Glutamatergic neuron (in vitro differentiated cells): ENCODE data around the gene TLL2. TPM values are rescaled to one million over a fixed set of nuclear protein-coding genes. Genes with fewer than 3 reads are reported as not detected.
"Not testable (repeated sequence)": the region's sequence is repeated elsewhere in the genome, so short reads cannot be mapped to it uniquely, and the experiment has no call there.

ENCODE experiments used
- DNase-seq: peaks from one replicate; pipeline ENCODE4 v3.0.0; 2022
- H3K27ac Mint-ChIP-seq: one replicate; pipeline ENCODE4 v1.8.0; 2020; ENCODE audit warnings: mild to moderate bottlenecking, mixed read lengths, inconsistent platforms; ENCODE audit not compliant: unreplicated experiment
- H3K27me3 Mint-ChIP-seq: one replicate; pipeline ENCODE4 v1.8.0; 2020; ENCODE audit warnings: mild to moderate bottlenecking, moderate library complexity, mixed read lengths, inconsistent platforms; ENCODE audit not compliant: unreplicated experiment
- H3K36me3 Mint-ChIP-seq: one replicate; pipeline ENCODE4 v1.8.0; 2020; ENCODE audit warnings: mild to moderate bottlenecking, mixed read lengths, inconsistent platforms; ENCODE audit not compliant: unreplicated experiment
- H3K4me1 Mint-ChIP-seq: one replicate; pipeline ENCODE4 v1.8.0; 2020; ENCODE audit warnings: mild to moderate bottlenecking, low read depth, mixed read lengths, inconsistent platforms; ENCODE audit not compliant: unreplicated experiment
- H3K4me3 Mint-ChIP-seq: one replicate; pipeline ENCODE4 v1.8.0; 2020; ENCODE audit warnings: mild to moderate bottlenecking, mixed read lengths, inconsistent platforms; ENCODE audit not compliant: unreplicated experiment
- H3K9me3 Mint-ChIP-seq: one replicate; pipeline ENCODE4 v1.8.0; 2020; ENCODE audit warnings: mild to moderate bottlenecking, moderate library complexity, mixed read lengths, inconsistent platforms; ENCODE audit not compliant: unreplicated experiment
- CTCF ChIP-seq: fragments of 200-600 bp; sonication (generic); IDR thresholded peaks from one replicate; pipeline ENCODE4 v1.5.0; 2021; ENCODE audit not compliant: partially characterized antibody, unreplicated experiment
- total RNA-seq: library from RNA; stranded (reverse); fragmentation: NEBNext Ultra II Directional; extraction: Animal tissue kit (Norgen Biotek cat#: 25700); gene quantifications from one replicate; pipeline ENCODE4 v1.2.1, GENCODE V29; 2021; ENCODE audit not compliant: unreplicated experiment

TLL2 gene
- total RNA-seq, 1 donor from 2014 or later = 0.17 TPM

- no peaks in the 10 kb centered on the region for H3K27me3 Mint-ChIP-seq
- H3K36me3 Mint-ChIP-seq = no peaks in the 10 kb centered on the region
- peaks cover under 1% of the 10 kb centered on the region for H3K4me1 Mint-ChIP-seq
- H3K27ac Mint-ChIP-seq = no peak overlapping the region
- no peak for DNase-seq
- peaks cover 2% of the 10 kb centered on the region for H3K9me3 Mint-ChIP-seq
- TF ChIP-seq CTCF = no peak
- H3K4me3 Mint-ChIP-seq = no peak overlapping the region
Observed at GRCh38 chr10:96555330-96555729, 41.6 kb upstream of the TLL2 start.

GRCh38 chr10:96548589-96548988 lies 34.9 kb upstream of the TLL2 start:
- H3K36me3 Mint-ChIP-seq = no peaks in the 10 kb centered on the region
- H3K4me3 Mint-ChIP-seq = no peak overlapping the region
- no peaks in the 10 kb centered on the region for H3K9me3 Mint-ChIP-seq
- no peak overlapping the region for H3K27ac Mint-ChIP-seq
- H3K4me1 Mint-ChIP-seq = no peaks in the 10 kb centered on the region
- no peaks in the 10 kb centered on the region for H3K27me3 Mint-ChIP-seq
- no peak for DNase-seq
- TF ChIP-seq CTCF = no peak

- not testable (repeated sequence) for H3K4me3 Mint-ChIP-seq, H3K27ac Mint-ChIP-seq, H3K36me3 Mint-ChIP-seq, H3K27me3 Mint-ChIP-seq, H3K4me1 Mint-ChIP-seq, DNase-seq, H3K9me3 Mint-ChIP-seq
Observed at GRCh38 chr10:96545558-96545957, 31.8 kb upstream of the TLL2 start.

- Mint-ChIP-seq H3K36me3 (no peaks in the 10 kb centered on the region), H3K27ac (no peak overlapping the region), H3K4me3 (no peak overlapping the region), H3K9me3 (no peaks in the 10 kb centered on the region), H3K27me3 (no peaks in the 10 kb centered on the region), H3K4me1 (no peaks in the 10 kb centered on the region)
- no peak for DNase-seq
- TF ChIP-seq CTCF = no peak
Observed at GRCh38 chr10:96541921-96542320, 28.2 kb upstream of the TLL2 start.

GRCh38 chr10:96540240-96540639 lies 26.5 kb upstream of the TLL2 start:
- Mint-ChIP-seq H3K27ac (no peak overlapping the region), H3K36me3 (no peaks in the 10 kb centered on the region), H3K9me3 (no peaks in the 10 kb centered on the region), H3K4me3 (no peak overlapping the region), H3K4me1 (no peaks in the 10 kb centered on the region), H3K27me3 (no peaks in the 10 kb centered on the region)
- DNase-seq = no peak
- TF ChIP-seq CTCF = no peak

- TF ChIP-seq CTCF = no peak
- H3K9me3 Mint-ChIP-seq = no peaks in the 10 kb centered on the region
- H3K4me1 Mint-ChIP-seq = no peaks in the 10 kb centered on the region
- no peaks in the 10 kb centered on the region for H3K27me3 Mint-ChIP-seq
- H3K4me3 Mint-ChIP-seq = no peak overlapping the region
- no peak for DNase-seq
- no peak overlapping the region for H3K27ac Mint-ChIP-seq
- H3K36me3 Mint-ChIP-seq = no peaks in the 10 kb centered on the region
Observed at GRCh38 chr10:96538683-96539082, 25.0 kb upstream of the TLL2 start.
